GM18511 (cell line): ENCODE data around the gene FAM151A.
"Not testable (repeated sequence)": the region's sequence is repeated elsewhere in the genome, so short reads cannot be mapped to it uniquely, and the experiment has no call there.

Experiments
- ATAC-seq: cut with Tn5 transposase; IDR thresholded peaks from one replicate; pipeline ENCODE4 v1.9.1; 2021; ENCODE audit warnings: mild to moderate bottlenecking, moderate library complexity; ENCODE audit not compliant: unreplicated experiment

The FAM151A gene

DNA sequence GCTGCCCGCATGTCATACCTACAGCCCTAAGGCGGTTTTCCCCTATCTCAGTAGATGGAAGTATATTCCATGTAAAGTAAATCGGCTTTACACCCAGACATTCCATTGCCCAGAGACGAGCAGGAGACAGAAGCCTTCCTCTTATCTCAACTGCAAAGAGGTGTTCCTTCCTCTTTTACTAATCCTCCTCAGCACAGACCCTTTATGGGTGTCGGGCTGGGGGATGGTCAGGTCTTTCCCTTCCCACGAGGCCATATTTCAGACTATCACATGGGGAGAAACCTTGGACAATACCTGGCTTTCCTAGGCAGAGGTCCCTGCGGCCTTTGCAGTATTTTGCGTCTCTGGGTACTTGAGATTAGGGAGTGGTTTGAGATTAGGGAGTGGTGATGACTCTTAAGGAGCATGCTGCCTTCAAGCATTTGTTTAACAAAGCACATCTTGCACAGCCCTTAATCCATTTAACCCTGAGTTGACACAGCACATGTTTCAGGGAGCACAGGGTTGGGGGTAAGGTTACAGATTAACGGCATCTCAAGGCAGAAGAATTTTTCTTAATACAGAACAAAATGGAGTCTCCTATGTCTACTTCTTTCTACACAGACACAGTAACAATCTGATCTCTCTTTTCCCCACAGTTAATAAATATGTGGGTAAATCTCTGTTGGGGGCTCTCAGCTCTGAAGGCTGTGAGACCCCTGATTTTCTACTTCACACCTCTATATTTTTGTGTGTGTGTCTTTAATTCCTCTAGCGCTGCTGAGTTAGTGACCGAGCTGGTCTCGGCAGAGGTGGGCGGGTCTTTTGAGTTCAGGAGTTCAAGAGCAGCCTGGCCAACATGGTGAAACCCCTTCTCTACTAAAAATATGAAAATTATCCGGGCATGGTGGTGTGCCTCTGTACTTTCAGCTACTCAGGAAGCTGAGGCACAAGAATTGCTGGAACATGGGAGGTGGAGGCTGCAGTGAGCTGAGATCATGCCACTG is 13.4 kb upstream of the FAM151A start:
- not testable (repeated sequence) for ATAC-seq

DNA sequence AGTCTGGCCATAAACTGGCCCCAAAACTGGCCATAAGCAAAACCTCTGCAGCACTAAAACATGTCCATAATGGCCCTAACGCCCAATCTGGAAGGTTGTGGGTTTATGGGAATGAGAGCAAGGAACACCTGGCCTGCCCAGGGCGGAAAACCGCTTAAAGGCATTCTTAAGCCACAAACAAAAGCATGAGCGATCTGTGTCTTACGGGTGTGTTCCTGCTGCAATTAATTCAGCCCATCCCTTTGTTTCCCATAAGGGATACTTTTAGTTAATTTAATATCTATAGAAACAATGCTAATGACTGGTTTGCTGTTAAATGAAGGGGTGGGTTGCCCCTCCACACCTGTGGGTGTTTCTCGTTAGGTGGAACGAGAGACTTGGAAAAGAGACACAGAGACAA is 12.5 kb upstream of the FAM151A start:
- ATAC-seq = not testable (repeated sequence)

DNA sequence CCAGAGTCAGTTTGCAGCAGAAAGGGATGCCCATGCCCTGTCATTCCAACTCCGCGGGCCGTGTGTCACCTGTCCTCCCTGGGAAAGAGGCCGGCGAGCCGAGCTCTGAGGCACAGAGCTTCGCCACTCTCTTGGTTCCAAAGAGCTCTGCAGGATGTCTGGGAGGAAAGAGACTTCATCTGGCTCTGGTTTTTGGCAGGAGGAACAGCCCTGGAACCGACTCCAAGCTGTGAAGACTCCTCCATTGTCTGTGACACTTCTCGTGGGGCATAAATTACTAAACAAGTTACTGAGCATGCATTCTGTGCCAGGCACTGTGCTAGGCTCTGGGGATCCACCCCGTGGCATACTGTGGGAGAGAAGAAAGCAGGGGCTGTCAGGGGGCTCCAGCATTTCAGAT is 3.9 kb upstream of the FAM151A start:
- no peak for ATAC-seq

DNA sequence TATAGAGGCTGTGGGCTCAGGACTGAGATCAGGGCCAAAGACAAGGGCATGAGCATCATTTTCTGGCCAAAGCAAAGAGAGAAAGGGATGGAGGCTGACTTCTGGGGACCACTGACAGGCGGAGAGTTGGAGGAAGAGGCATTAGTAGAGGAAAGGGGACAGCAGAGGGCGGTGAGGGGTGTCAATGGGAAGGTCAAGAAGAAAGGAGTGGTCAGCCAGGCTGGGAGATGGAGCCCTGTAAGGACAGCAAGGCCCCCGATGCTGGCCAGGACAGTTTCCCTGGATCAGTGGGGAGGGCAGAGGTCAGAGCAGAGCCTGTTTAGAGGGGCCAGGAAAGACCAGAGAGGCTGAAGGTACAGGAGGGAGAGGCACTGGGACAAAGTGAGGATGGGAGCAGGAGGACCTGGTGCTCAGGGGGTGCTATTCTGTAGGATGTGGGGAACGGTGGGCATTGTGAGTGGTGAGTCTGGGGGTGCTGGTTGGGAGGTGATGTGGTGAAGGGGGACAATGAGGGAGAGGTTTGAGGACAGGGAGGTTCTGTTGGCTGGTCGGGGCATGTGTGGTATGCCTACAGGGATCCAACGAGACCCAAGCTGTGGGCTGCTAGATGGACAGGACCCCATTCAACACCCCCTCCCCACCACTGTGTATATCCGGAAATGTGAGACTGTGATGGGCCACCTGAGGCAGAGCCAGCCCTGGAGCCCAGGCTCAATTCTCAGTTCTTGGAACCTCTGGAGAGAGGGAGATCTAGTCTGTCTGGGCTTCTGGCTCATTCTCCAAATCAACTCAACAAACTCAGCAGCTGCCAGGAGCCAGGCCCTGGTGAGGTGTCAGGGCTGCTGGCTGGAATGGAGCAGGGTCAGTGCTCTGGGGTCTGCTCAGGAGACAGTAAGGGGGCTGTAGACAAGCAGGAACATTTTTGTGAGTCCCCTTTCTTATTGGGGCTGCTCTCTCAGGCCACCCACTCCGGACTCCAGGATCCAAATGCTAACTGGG is 1.4 kb upstream of the FAM151A start:
- no peak for ATAC-seq

GRCh38 chr1:54619749-54620148 is 3.6 kb downstream of the FAM151A start:
- no peak for ATAC-seq

DNA sequence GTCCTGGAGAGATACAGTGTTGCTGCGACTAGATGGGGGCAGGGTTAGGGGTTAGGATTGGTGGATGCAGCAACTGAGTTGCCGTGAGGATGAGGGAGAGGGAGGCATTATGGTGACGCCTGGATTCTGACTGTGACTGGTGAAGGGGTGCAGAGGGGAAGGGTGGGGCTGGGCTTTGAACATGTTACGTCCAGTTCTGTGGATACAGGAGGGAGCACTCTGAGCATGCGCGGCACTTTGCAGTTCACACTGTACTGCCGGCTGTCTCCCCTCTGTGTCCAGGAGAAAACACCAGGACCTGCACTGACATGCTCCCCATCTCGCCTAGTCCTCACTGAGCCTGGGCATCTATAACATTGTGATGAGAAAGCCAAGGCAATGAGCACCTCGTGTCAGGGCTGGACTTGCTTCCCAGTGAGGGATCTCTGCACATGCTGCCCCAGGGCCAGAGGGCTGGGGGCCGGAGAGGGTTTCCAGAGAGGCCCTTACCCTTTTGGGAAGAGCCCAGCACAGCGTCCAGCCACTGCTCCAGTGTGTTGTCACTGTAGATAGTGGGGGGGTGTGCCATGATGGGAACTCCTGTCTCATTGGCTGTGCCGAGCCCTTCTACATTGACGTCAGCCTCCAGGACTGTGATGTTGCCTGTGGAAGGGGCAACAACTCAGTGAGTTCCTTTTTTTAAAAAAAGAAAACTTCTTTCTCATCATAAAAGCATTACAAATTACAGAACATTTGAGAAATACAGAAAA is 7.6 kb downstream of the FAM151A start:
- ATAC-seq = no peak

- ATAC-seq = no peak
Measured at GRCh38 chr1:54614563-54614962, 8.8 kb downstream of the FAM151A start.

DNA sequence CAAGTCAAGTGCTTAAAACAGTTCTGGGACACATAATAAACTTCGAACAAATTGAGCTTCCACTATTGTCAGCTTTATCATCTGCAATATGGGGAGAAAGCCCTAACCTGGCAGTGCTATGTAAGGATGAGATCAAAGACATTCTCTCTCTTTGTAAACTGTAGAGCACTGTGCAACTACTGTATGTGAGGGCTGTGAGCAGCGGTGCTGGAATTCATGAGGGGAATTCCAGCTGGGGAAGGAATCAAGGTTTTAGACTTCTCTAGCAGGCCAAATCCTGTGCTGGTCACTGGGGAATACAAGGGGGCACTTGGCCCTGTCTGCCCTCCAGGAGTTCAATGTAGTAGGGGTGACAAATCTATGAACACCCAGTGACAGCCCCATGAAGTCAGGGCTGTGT is 9.3 kb downstream of the FAM151A start:
- no peak for ATAC-seq

DNA sequence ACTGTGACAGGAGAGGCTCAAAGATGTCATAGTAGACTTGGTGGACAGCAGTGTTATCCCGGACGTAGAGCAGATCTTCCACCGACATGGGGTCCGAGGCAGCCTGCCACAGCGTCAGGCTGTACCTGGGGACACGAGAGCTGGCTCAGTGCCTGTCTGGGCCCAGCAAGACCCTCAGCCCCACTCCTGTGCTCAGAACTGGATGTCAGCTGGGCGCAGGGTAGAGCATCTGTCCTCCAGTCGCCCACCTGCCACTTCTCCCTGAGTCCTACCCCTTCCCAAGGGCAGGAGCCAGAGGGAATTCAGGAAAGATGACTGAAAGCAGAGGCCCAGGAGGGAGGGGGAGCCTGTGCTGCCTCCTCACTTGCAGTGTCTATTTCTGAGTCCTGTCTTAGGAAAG is 11.7 kb downstream of the FAM151A start:
- ATAC-seq = no peak

GRCh38 chr1:54610601-54611580 is 12.4 kb downstream of the FAM151A start:
- no peak for ATAC-seq

DNA sequence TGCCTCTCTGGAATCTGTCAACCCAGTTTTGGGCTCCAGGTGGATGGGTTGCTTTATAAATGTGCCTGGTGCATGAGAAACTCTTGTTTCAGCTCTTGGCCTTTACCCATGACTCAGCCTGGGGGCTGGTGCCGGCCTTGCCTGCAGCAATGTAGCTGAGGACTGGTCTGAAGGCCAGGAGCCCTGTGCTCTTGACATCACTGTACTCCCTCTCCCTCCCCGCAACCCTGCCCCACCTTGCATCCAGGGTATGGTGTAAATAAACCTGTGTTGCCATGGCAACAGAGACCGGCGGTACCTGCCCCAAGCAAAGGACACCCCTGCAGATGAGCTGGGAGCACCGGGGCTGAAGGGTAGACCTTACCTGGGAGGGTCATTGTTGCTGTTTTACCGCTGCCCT is 13.3 kb downstream of the FAM151A start:
- no peak for ATAC-seq

DNA sequence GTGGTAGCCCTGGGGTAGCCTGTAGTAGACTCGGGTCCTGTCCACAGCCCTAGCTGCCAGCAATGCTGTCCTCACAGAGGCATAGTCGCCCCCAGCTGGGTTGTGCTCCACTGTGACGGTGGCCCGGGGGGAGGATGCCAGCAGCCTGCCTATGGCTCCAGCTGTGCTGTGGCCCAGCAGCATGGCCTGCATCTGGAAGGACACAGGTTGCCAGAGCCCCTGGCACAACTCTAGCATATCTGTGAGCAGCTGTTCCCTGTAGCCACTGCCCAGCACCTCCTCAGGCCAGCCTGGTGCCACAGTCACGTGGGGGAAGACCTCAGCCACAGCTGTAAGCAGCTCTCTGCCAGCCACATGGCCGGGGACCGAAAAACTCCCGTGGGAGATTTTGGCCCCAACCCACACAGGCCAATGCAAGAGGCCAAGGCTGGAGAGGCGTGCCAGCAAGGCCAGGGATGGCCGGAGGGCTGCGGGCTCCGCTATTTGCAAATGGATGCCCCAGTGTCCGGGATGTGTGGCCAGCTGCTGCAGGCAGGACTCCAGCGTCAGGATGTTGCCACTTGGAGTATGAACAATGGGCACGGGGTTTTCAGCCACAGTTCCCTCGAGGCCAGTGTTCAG is 13.9 kb downstream of the FAM151A start:
- no peak for ATAC-seq

DNA sequence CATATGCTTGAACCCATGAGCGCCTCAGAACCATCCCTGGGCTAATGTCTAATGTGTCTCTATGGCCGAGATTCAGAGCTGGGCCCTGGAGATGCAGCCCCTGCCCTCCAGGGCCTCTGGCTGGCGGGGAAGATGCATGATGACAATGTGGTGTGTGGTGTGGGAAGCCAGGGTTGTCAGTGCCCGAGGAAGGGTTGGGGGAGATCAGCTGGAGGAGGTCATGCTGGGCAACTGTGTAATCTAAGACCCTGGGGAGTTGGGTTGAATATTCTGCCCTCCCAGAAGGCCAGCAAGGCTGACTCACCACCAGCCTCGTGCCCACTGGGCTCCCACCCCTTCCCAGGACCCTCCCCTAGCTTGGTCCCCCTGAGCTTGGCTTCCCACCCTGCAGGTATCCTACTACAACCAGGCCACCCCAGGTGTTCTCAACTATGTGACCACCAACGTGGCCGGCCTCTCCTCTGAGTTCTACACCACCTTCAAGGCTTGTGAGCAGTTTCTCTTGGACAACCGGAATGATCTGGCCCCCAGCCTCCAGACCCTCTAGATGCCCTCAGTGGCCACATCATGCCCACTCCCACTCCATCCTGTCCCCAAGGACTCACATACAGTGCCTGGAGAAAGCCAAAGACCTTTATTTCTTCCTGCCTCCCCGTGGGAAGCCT is 14.6 kb downstream of the FAM151A start:
- no peak for ATAC-seq

- ATAC-seq = no peak
Measured at GRCh38 chr1:54607821-54608565, 15.3 kb downstream of the FAM151A start.

- no peak for ATAC-seq
Measured at GRCh38 chr1:54606990-54607325, 16.4 kb downstream of the FAM151A start.

DNA sequence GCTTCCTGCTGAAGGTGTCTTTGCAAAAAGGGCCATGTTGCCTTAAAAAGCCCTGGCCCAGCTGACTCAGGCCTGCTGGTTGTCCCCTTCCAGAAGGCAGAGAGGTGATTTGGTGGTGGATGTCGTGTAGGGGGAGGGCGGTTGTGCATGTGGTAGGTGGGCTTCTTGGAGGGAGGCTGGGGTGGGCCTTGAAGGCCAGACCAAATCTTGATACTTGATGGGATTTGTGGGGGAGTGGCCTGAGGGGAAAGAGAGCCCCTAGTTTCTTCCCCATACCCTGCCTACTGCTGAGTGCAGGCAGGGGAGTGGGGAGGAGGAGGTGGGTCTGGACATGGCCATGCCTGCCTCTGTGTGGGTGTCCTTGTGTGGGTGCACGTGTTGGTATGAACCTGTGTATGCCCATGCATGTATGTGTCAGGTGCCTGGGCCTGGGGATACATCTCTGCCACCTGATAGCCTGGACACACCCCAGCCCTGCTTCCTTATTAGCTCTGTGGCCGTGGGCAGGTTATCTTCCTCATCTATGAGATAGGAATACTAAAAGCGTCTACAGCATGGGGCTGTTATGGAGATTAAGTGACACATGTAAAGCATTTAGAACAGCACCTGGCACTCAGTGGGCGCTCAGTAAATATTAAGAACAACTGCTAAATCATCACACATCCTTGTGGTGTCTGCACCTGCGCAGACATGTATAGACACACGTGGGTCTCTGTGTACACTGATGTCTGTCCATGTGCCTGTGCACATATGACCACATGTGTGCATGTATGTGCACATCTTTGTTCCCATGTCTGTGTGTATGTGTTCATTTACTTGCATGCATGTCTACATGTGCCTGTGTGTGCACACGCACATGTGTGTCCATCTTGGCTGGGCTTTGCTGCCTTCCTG is 17.0 kb downstream of the FAM151A start:
- no peak for ATAC-seq
